AG04449 (cell line): ENCODE results near the gene GSG1.

Source experiments
- CTCF ChIA-PET: fragments of 350-600 bp; formaldehyde crosslinking; extraction: SDS; loops from one replicate; lab custom pipeline; 2021; ENCODE audit warnings: antibody characterized with exemption; lab: Yijun Ruan, JAX
- POLR2A ChIA-PET: fragments of 400-600, 350-600 bp; formaldehyde crosslinking; extraction: SDS; loops from one replicate; lab custom pipeline; 2020; ENCODE audit warnings: antibody characterized with exemption, inconsistent platforms; lab: Yijun Ruan, JAX
- DNase-seq: peaks from one replicate; pipeline ENCODE4 v3.0.0-alpha.2; 2010; ENCODE audit warnings: low read depth, low spot score
- H3K4me3 ChIP-seq: 2 replicates; pipeline ENCODE4 v1.5.1; 2011; ENCODE audit warnings: low read depth, mild to moderate bottlenecking, control low read depth, low read length
- CTCF ChIP-seq: IDR thresholded peaks from one replicate; pipeline ENCODE4 v1.5.1; 2011; ENCODE audit warnings: mild to moderate bottlenecking, moderate library complexity, low read length, control low read depth, inconsistent platforms; ENCODE audit not compliant: insufficient read depth; ENCODE audit errors: missing control alignments

Gene GSG1

GRCh38 chr12:13103391-13104033, at the start of gene GSG1:
TSS of gene GSG1 (minus strand) at chr12:13103667. CDS start at chr12:13103512, 155 bp downstream.
- DNase-seq, result no peak
- CTCF ChIA-PET, result interaction anchor here (1.1 to 6.0 kb wide), 3 partner anchors 10 to 108 kb away, joined by 6 to 123 read pairs (median 6); no protein-coding TSS in a partner anchor
- POLR2A ChIA-PET, result interaction anchor here (0.8 to 3.9 kb wide), 2 partner anchors 93 to 103 kb away, joined by 5 to 20 read pairs; partner anchors contain the start of gene EMP1
- H3K4me3 ChIP-seq, result no peak within 1 kb of the TSS
- TF ChIP-seq CTCF, result no peak

GRCh38 chr12:13153180-13153579, 49.7 kb upstream of the GSG1 start:
- no peak for TF ChIP-seq CTCF
- POLR2A ChIA-PET, result no interaction called here
- no peak for DNase-seq
- CTCF ChIA-PET, result no interaction called here
- no peak overlapping the region for H3K4me3 ChIP-seq

- no peak for DNase-seq
- TF ChIP-seq CTCF, result no peak
- H3K4me3 ChIP-seq, result no peak overlapping the region
- POLR2A ChIA-PET, result no interaction called here
- CTCF ChIA-PET, result interaction anchor here (0.9 to 1.0 kb wide), 2 partner anchors 8 to 11 kb away, joined by 3 read pairs; no protein-coding TSS in a partner anchor
Measured at GRCh38 chr12:13152756-13153155, 49.3 kb upstream of the GSG1 start.

- DNase-seq, result no peak
- no peak for TF ChIP-seq CTCF
- POLR2A ChIA-PET, result interaction anchor here (0.7 kb wide), 1 partner anchor 10 kb away, joined by 3 read pairs; no protein-coding TSS in a partner anchor
- CTCF ChIA-PET, result interaction anchor here (0.9 to 1.0 kb wide), 2 partner anchors 8 to 10 kb away, joined by 3 read pairs; no protein-coding TSS in a partner anchor
- H3K4me3 ChIP-seq, result no peak overlapping the region
Measured at GRCh38 chr12:13152281-13152680, 48.8 kb upstream of the GSG1 start.

GRCh38 chr12:13149411-13149810, 45.9 kb upstream of the GSG1 start:
- no peak overlapping the region for H3K4me3 ChIP-seq
- DNase-seq, result no peak
- TF ChIP-seq CTCF, result no peak
- POLR2A ChIA-PET, result no interaction called here
- CTCF ChIA-PET, result interaction anchor here (1.3 kb wide), 1 partner anchor 63 kb away, joined by 3 read pairs; no protein-coding TSS in a partner anchor

- no peak for DNase-seq
- H3K4me3 ChIP-seq, result no peak overlapping the region
- TF ChIP-seq CTCF, result no peak
- CTCF ChIA-PET, result interaction anchor here (1.3 kb wide), 1 partner anchor 64 kb away, joined by 3 read pairs; no protein-coding TSS in a partner anchor
- POLR2A ChIA-PET, result no interaction called here
Measured at GRCh38 chr12:13148485-13148847, 45.0 kb upstream of the GSG1 start.
